GM23338 (cell line): ENCODE data around the gene CNNM2. TPM values are rescaled to one million over a fixed set of nuclear protein-coding genes. Genes with fewer than 3 reads are reported as not detected.

Source experiments
- ATAC-seq: fragments of 200-7000 bp; cut with Tn5 transposase; 3 replicates; pipeline ENCODE4 v1.9.1; 2020
- DNase-seq: peaks from one replicate; pipeline ENCODE4 v3.0.0-alpha.2; 2015; ENCODE audit warnings: low spot score
- H2AFZ ChIP-seq: fragments of 200-600 bp; sonication (generic); 2 replicates; pipeline ENCODE4 v1.8.0; 2016; ENCODE audit warnings: antibody characterized with exemption, mild to moderate bottlenecking, moderate library complexity
- H3F3A ChIP-seq: fragments of 200-600 bp; sonication (generic); replicated peaks from 2 replicates; pipeline ENCODE4 v1.8.0; 2017; ENCODE audit warnings: antibody characterized with exemption, mixed run types, low read depth
- H3K27ac ChIP-seq: fragments of 200-600 bp; sonication (generic); 2 replicates; pipeline ENCODE4 v1.6.1; 2016; ENCODE audit warnings: low read depth
- H3K27me3 ChIP-seq: fragments of 200-600 bp; sonication (generic); 2 replicates; pipeline ENCODE4 v1.8.0; 2016; ENCODE audit warnings: mild to moderate bottlenecking, mixed run types, moderate library complexity; ENCODE audit not compliant: insufficient read depth
- H3K36me3 ChIP-seq: fragments of 200-600 bp; sonication (generic); 2 replicates; pipeline ENCODE4 v1.8.0; 2016; ENCODE audit warnings: mild to moderate bottlenecking; ENCODE audit not compliant: insufficient read depth
- H3K4me1 ChIP-seq: fragments of 200-600 bp; sonication (generic); 2 replicates; pipeline ENCODE4 v1.8.0; 2016; ENCODE audit warnings: mild to moderate bottlenecking, moderate library complexity; ENCODE audit not compliant: insufficient read depth
- H3K4me2 ChIP-seq: fragments of 200-600 bp; sonication (generic); 2 replicates; pipeline ENCODE4 v1.7.1; 2017; ENCODE audit warnings: mixed run types
- H3K4me3 ChIP-seq: fragments of 200-600 bp; sonication (generic); 2 replicates; pipeline ENCODE4 v1.6.1; 2016; ENCODE audit warnings: mixed run types
- H3K79me2 ChIP-seq: fragments of 200-600 bp; sonication (generic); replicated peaks from 2 replicates; pipeline ENCODE4 v1.8.0; 2017; ENCODE audit warnings: mild to moderate bottlenecking; ENCODE audit not compliant: insufficient read depth
- H3K9me2 ChIP-seq: fragments of 200-600 bp; sonication (generic); 2 replicates; pipeline ENCODE4 v1.8.0; 2017; ENCODE audit not compliant: insufficient read depth
- H4K20me1 ChIP-seq: fragments of 200-600 bp; sonication (generic); replicated peaks from 2 replicates; pipeline ENCODE4 v1.8.0; 2017; ENCODE audit warnings: mild to moderate bottlenecking; ENCODE audit not compliant: insufficient read depth
- H3K27ac Mint-ChIP-seq: 2 replicates; pipeline ENCODE4 v1.8.0; 2020; ENCODE audit warnings: inconsistent platforms, mild to moderate bottlenecking, moderate library complexity, mixed read lengths
- H3K27me3 Mint-ChIP-seq: 3 replicates; pipeline ENCODE4 v1.8.0; 2022; ENCODE audit warnings: low read depth, mild to moderate bottlenecking, moderate library complexity, mixed read lengths, inconsistent platforms; ENCODE audit not compliant: insufficient read depth, poor library complexity
- H3K36me3 Mint-ChIP-seq: 3 replicates; pipeline ENCODE4 v1.8.0; 2021; ENCODE audit warnings: low read depth, mild to moderate bottlenecking, inconsistent platforms, moderate library complexity, mixed read lengths
- H3K4me1 Mint-ChIP-seq: 3 replicates; pipeline ENCODE4 v1.8.0; 2020; ENCODE audit warnings: mild to moderate bottlenecking, inconsistent platforms, mixed read lengths
- H3K4me3 Mint-ChIP-seq: 3 replicates; pipeline ENCODE4 v1.8.0; 2021; ENCODE audit warnings: moderate library complexity, mild to moderate bottlenecking, inconsistent platforms, mixed read lengths
- H3K9me3 Mint-ChIP-seq: 3 replicates; pipeline ENCODE4 v1.8.0; 2020; ENCODE audit warnings: moderate library complexity, mild to moderate bottlenecking, inconsistent platforms, mixed read lengths
- CREB1 ChIP-seq: fragments of 250-450 bp; sonication (Bioruptor Pico); IDR thresholded peaks from 2 replicates; pipeline ENCODE4 v1.5.0; 2020; ENCODE audit warnings: low read depth, mild to moderate bottlenecking, moderate library complexity
- CTCF ChIP-seq, 2 experiments: fragments of 200-600 bp in 1 of 2; sonication (generic) in 1 of 2; conservative IDR thresholded peaks; 2 replicates each; pipeline versions ENCODE4 v1.5.1 to v1.6.1; 2016 to 2017; ENCODE audit warnings: antibody characterized with exemption in 2 of 2, low read depth in 2 of 2, mild to moderate bottlenecking in 2 of 2, moderate library complexity in 1 of 2
- ETS1 ChIP-seq: IDR thresholded peaks from 2 replicates; pipeline ENCODE4 v1.6.1; 2016; ENCODE audit warnings: antibody characterized with exemption
- EZH2 ChIP-seq: fragments of 200-600 bp; sonication (generic); IDR thresholded peaks from one replicate; pipeline ENCODE4 v1.8.0; 2017; ENCODE audit warnings: antibody characterized with exemption, mild to moderate bottlenecking, low read depth; ENCODE audit not compliant: unreplicated experiment
- EZH2phosphoT487 ChIP-seq: fragments of 200-600 bp; sonication (generic); IDR thresholded peaks from one replicate; pipeline ENCODE4 v1.8.1; 2018; ENCODE audit warnings: antibody characterized with exemption; ENCODE audit not compliant: unreplicated experiment
- JUNB ChIP-seq: IDR thresholded peaks from one replicate; pipeline ENCODE4 v1.6.1; 2016; ENCODE audit warnings: antibody characterized with exemption; ENCODE audit not compliant: unreplicated experiment
- POLR2AphosphoS5 ChIP-seq: IDR thresholded peaks from 2 replicates; pipeline ENCODE4 v1.6.1; 2016; ENCODE audit warnings: antibody characterized with exemption, low read depth
- REST ChIP-seq: IDR thresholded peaks from one replicate; pipeline ENCODE4 v1.6.1; 2018; ENCODE audit warnings: antibody characterized with exemption; ENCODE audit not compliant: unreplicated experiment
- ZNF114 ChIP-seq: fragments of 250-450 bp; sonication (Bioruptor Pico); IDR thresholded peaks from 2 replicates; pipeline ENCODE4 v1.5.0; 2020; ENCODE audit warnings: mild to moderate bottlenecking, moderate library complexity
- ZNF331 ChIP-seq: fragments of 250-450 bp; sonication (Bioruptor Pico); IDR thresholded peaks from 2 replicates; pipeline ENCODE4 v1.5.0; 2020; ENCODE audit warnings: low read depth, mild to moderate bottlenecking, moderate library complexity
- polyA plus RNA-seq: library from polyadenylated mRNA; unstranded; fragments of >200 nt; fragmentation: Nextera tagmentation; extraction: Ambion mirVana; gene quantifications from 2 replicates; pipeline ENCODE4 v1.2.1, GENCODE V29; 2016
- total RNA-seq: library from RNA; depleted of rRNA; stranded (reverse); fragments of >200 nt; shearing (Covaris generic); gene quantifications from 2 replicates; pipeline ENCODE4 v1.2.3, GENCODE V29; 2014

The CNNM2 gene
- total and polyA plus RNA-seq, 2 experiments from 2014 or later: 4.5 to 31.3 TPM

DNA sequence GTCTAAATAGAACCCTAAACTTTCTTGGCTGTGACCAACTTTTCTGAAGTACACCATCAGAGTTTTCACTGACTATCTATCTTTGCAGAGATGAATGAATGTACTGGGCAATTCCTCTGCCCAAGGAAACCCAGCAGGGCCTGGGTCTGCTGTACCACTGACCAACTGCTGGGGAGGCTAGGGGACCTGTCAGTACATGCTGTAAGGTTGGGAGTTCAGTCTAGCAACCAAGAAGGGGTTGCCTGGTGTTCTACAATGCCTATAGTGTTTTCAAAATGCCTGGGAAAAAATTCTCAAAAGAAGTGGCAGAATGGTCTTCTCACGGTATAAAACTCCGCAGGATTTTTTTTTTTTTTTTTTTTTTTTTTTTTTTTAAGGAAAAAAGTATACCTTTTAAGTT lies 168.7 kb downstream of the CNNM2 start:
- no peak overlapping the region for H3K4me3 ChIP-seq
- H3K27ac ChIP-seq: peak overlapping the region; percentile 69; the same call in 1 of the 2 replicates
- no peaks in the 10 kb centered on the region for H3K9me3 Mint-ChIP-seq
- no peak overlapping the region for H3K4me2 ChIP-seq
- no peaks in the 10 kb centered on the region for H3K79me2 ChIP-seq
- H3K36me3 ChIP-seq: peaks cover 36% of the 10 kb centered on the region
- H3F3A ChIP-seq: peaks cover 10% of the 10 kb centered on the region
- H3K27me3 ChIP-seq: no peaks in the 10 kb centered on the region
- no peak for DNase-seq
- H3K4me3 Mint-ChIP-seq: no peak overlapping the region
- H2AFZ ChIP-seq: no peak overlapping the region
- TF ChIP-seq REST: no peak
- TF ChIP-seq EZH2: no peak
- no peak for TF ChIP-seq EZH2phosphoT487
- peak in 1 of 2 experiments; percentile 44; a peak in 2 of 4 replicates for TF ChIP-seq CTCF (conservative IDR thresholded peaks at IDR 0.05; ENCODE audit: low read depth in 2 of 2)
- TF ChIP-seq POLR2AphosphoS5: no peak
- TF ChIP-seq JUNB: no peak
- no peak for TF ChIP-seq ETS1
- no peak for TF ChIP-seq ZNF114
- no peaks in the 10 kb centered on the region for H3K4me1 ChIP-seq
- ATAC-seq: peak; percentile 51; the same call in 2 of the 3 replicates
- 0 out of 2 replicates have a peak, but pooled peaks cover 3% of the 10 kb centered on the region for H4K20me1 ChIP-seq
- H3K36me3 Mint-ChIP-seq: peaks cover 33% of the 10 kb centered on the region
- no peaks in the 10 kb centered on the region for H3K4me1 Mint-ChIP-seq
- H3K27me3 Mint-ChIP-seq: no peaks in the 10 kb centered on the region
- H3K27ac Mint-ChIP-seq: no peak overlapping the region
- H3K9me2 ChIP-seq: no peaks in the 10 kb centered on the region

DNA sequence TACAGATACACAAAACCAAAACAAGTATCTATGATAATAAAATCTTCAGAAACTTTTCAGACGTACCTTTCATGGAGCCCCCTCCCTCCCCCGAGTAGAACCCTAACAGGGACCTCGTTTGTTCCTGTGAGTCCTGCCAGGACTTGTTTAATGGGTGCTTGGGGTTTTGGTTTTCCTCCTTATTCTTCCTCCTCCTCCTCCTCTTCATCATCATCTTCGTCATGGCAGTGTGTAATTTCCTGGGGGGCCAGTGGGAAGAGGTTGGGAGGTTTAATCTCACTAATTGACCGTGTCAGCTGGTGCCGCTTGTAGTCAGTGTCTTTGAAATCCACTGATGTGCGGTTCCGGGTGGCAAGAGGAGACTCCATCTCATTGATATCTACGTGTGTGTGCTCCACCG lies 171.4 kb downstream of the CNNM2 start:
- Mint-ChIP-seq H3K4me1 (no peaks in the 10 kb centered on the region), H3K27me3 (no peaks in the 10 kb centered on the region), H3K36me3 (peaks cover 55% of the 10 kb centered on the region), H3K4me3 (no peak overlapping the region), H3K27ac (no peak overlapping the region), H3K9me3 (no peaks in the 10 kb centered on the region)
- H3K36me3 ChIP-seq: peaks cover 49% of the 10 kb centered on the region
- H3F3A ChIP-seq: peaks cover 13% of the 10 kb centered on the region
- no peak overlapping the region for H2AFZ ChIP-seq
- no peaks in the 10 kb centered on the region for H3K9me2 ChIP-seq
- H4K20me1 ChIP-seq: 0 out of 2 replicates have a peak, but pooled peaks cover 3% of the 10 kb centered on the region
- no peak for ATAC-seq
- H3K4me1 ChIP-seq: no peaks in the 10 kb centered on the region
- no peak for DNase-seq
- no peak overlapping the region for H3K27ac ChIP-seq
- H3K79me2 ChIP-seq: no peaks in the 10 kb centered on the region
- no peak overlapping the region for H3K4me2 ChIP-seq
- no peak overlapping the region for H3K4me3 ChIP-seq
- H3K27me3 ChIP-seq: no peaks in the 10 kb centered on the region
- TF ChIP-seq REST: no peak
- no peak for TF ChIP-seq JUNB
- no peak for TF ChIP-seq ZNF331 (CRISPR knock-in tag)
- no peak for TF ChIP-seq CREB1 (CRISPR knock-in tag)
- TF ChIP-seq EZH2: no peak
- TF ChIP-seq ZNF114: no peak
